WTC11 (cell line): Measurements from ENCODE around the gene CSH2. TPM values are rescaled to one million over a fixed set of nuclear protein-coding genes. Genes with fewer than 3 reads are reported as not detected.

Experiments
- ATAC-seq: fragments of 200-7000 bp; cut with Tn5 transposase; 2 replicates; pipeline ENCODE4 v1.10.0; 2021; ENCODE audit warnings: mild to moderate bottlenecking, moderate library complexity
- CTCF ChIA-PET: fragments of 300-600 bp; sonication (Branson Sonifier 250); formaldehyde crosslinking; loops from one replicate; lab custom pipeline; 2021; ENCODE audit warnings: antibody characterized with exemption; lab: Charles Lee
- POLR2A ChIA-PET: fragments of 350-600 bp; sonication (Branson Sonifier 250); formaldehyde crosslinking; loops from one replicate; lab custom pipeline; 2021; ENCODE audit warnings: antibody characterized with exemption; lab: Charles Lee
- DNase-seq: peaks from one replicate; pipeline ENCODE4 v3.0.0; 2021; ENCODE audit warnings: low spot score
- H3K27ac Mint-ChIP-seq: 2 replicates; pipeline ENCODE4 v1.8.0; 2021; ENCODE audit warnings: mixed read lengths
- H3K27me3 Mint-ChIP-seq: 2 replicates; pipeline ENCODE4 v1.8.0; 2021; ENCODE audit warnings: low read depth, mild to moderate bottlenecking, moderate library complexity, mixed read lengths
- H3K36me3 Mint-ChIP-seq: 2 replicates; pipeline ENCODE4 v1.8.0; 2021; ENCODE audit warnings: mixed read lengths
- H3K4me1 Mint-ChIP-seq: 2 replicates; pipeline ENCODE4 v1.8.0; 2022; ENCODE audit warnings: mixed read lengths
- H3K4me3 Mint-ChIP-seq: 2 replicates; pipeline ENCODE4 v1.8.0; 2021; ENCODE audit warnings: mild to moderate bottlenecking, moderate library complexity, mixed read lengths
- H3K9me3 Mint-ChIP-seq: 2 replicates; pipeline ENCODE4 v1.8.0; 2021; ENCODE audit warnings: mixed read lengths
- ATF1 ChIP-seq: sonication (generic); formaldehyde crosslinking; IDR thresholded peaks from 2 replicates; pipeline ENCODE4 v1.8.1; 2023; ENCODE audit warnings: mild to moderate bottlenecking, moderate library complexity, missing genetic modification reagents
- ATF2 ChIP-seq: sonication (generic); formaldehyde crosslinking; IDR thresholded peaks from 2 replicates; pipeline ENCODE4 v1.8.1; 2022; ENCODE audit warnings: low read depth, missing genetic modification reagents, borderline replicate concordance
- CBFB ChIP-seq: sonication (generic); formaldehyde crosslinking; IDR thresholded peaks from 2 replicates; pipeline ENCODE4 v1.8.1; 2022; ENCODE audit warnings: mild to moderate bottlenecking, low read depth, missing genetic modification reagents
- E2F5 ChIP-seq: sonication (generic); formaldehyde crosslinking; IDR thresholded peaks from 2 replicates; pipeline ENCODE4 v1.8.1; 2022; ENCODE audit warnings: mild to moderate bottlenecking, moderate library complexity, missing genetic modification reagents
- GABPB1 ChIP-seq: sonication (generic); formaldehyde crosslinking; IDR thresholded peaks from 2 replicates; pipeline ENCODE4 v1.8.1; 2023; ENCODE audit warnings: mild to moderate bottlenecking, missing genetic modification reagents
- HMGA2 ChIP-seq: fragments of 250-450 bp; sonication (Bioruptor Pico); IDR thresholded peaks from 2 replicates; pipeline ENCODE4 v1.4.0; 2021; ENCODE audit warnings: mild to moderate bottlenecking, moderate library complexity
- HMGXB4 ChIP-seq: sonication (generic); formaldehyde crosslinking; IDR thresholded peaks from 2 replicates; pipeline ENCODE4 v1.8.1; 2023; ENCODE audit warnings: mild to moderate bottlenecking, moderate library complexity, missing genetic modification reagents
- MAX ChIP-seq: sonication (generic); formaldehyde crosslinking; IDR thresholded peaks from 2 replicates; pipeline ENCODE4 v1.8.0; 2022; ENCODE audit warnings: mild to moderate bottlenecking, missing genetic modification reagents
- MYBL2 ChIP-seq: sonication (generic); formaldehyde crosslinking; IDR thresholded peaks from 2 replicates; pipeline ENCODE4 v1.8.1; 2023; ENCODE audit warnings: mild to moderate bottlenecking, moderate library complexity, missing genetic modification reagents
- NR2C2 ChIP-seq: sonication (generic); formaldehyde crosslinking; IDR thresholded peaks from 2 replicates; pipeline ENCODE4 v1.8.0; 2022; ENCODE audit warnings: mild to moderate bottlenecking, missing genetic modification reagents
- SP1 ChIP-seq: sonication (generic); formaldehyde crosslinking; conservative IDR thresholded peaks from 2 replicates; pipeline ENCODE4 v1.8.1; 2022; ENCODE audit warnings: missing genetic modification reagents
- TEAD4 ChIP-seq: sonication (generic); formaldehyde crosslinking; IDR thresholded peaks from 2 replicates; pipeline ENCODE4 v1.8.0; 2022; ENCODE audit warnings: mild to moderate bottlenecking, missing genetic modification reagents
- ZNF121 ChIP-seq: sonication (generic); formaldehyde crosslinking; IDR thresholded peaks from 2 replicates; pipeline ENCODE4 v1.8.0; 2023; ENCODE audit warnings: missing genetic modification reagents
- total RNA-seq: library from RNA; stranded (reverse); gene quantifications from 3 replicates; pipeline ENCODE4 v1.2.3, GENCODE V29; 2021
- TF ChIP-seq, protein P1 (sequence below): sonication (generic); formaldehyde crosslinking; IDR thresholded peaks from 2 replicates; pipeline ENCODE4 v1.8.1; 2023; ENCODE audit warnings: mild to moderate bottlenecking, missing genetic modification reagents
- TF ChIP-seq, protein P2 (sequence below): sonication (generic); formaldehyde crosslinking; IDR thresholded peaks from 2 replicates; pipeline ENCODE4 v1.8.1; 2022; ENCODE audit warnings: mild to moderate bottlenecking, missing genetic modification reagents, moderate library complexity, borderline replicate concordance
- TF ChIP-seq, protein P3 (sequence below): sonication (generic); formaldehyde crosslinking; IDR thresholded peaks from 2 replicates; pipeline ENCODE4 v1.8.1; 2023; ENCODE audit warnings: mild to moderate bottlenecking, missing genetic modification reagents, moderate library complexity
- TF ChIP-seq, protein P4 (sequence below): sonication (generic); formaldehyde crosslinking; IDR thresholded peaks from 2 replicates; pipeline ENCODE4 v1.8.0; 2022; ENCODE audit warnings: mild to moderate bottlenecking, missing genetic modification reagents
- TF ChIP-seq, protein P5 (sequence below): sonication (generic); formaldehyde crosslinking; IDR thresholded peaks from 2 replicates; pipeline ENCODE4 v1.8.0; 2023; ENCODE audit warnings: mild to moderate bottlenecking, missing genetic modification reagents

The CSH2 gene
- total RNA-seq, 1 experiment from 2014 or later: not detected

GRCh38 chr17:63854709-63855108 lies 18.8 kb downstream of the CSH2 start:
- ATAC-seq (no peak), DNase-seq (no peak)
- no peak overlapping the region for H3K4me3 Mint-ChIP-seq
- H3K27ac Mint-ChIP-seq: no peak overlapping the region
- peaks cover 73% of the 10 kb centered on the region for H3K27me3 Mint-ChIP-seq
- POLR2A ChIA-PET: no interaction called here
- no peaks in the 10 kb centered on the region for H3K4me1 Mint-ChIP-seq
- CTCF ChIA-PET: no interaction called here
- TF ChIP-seq MYBL2 (CRISPR knock-in tag) (no peak), GABPB1 (CRISPR knock-in tag) (no peak), TEAD4 (no peak), ATF2 (CRISPR knock-in tag) (no peak), HMGA2 (no peak), ATF1 (CRISPR knock-in tag) (no peak), E2F5 (CRISPR knock-in tag) (no peak), SP1 (no peak), CBFB (no peak), NR2C2 (CRISPR knock-in tag) (no peak)
- TF ChIP-seq, protein P1, sequence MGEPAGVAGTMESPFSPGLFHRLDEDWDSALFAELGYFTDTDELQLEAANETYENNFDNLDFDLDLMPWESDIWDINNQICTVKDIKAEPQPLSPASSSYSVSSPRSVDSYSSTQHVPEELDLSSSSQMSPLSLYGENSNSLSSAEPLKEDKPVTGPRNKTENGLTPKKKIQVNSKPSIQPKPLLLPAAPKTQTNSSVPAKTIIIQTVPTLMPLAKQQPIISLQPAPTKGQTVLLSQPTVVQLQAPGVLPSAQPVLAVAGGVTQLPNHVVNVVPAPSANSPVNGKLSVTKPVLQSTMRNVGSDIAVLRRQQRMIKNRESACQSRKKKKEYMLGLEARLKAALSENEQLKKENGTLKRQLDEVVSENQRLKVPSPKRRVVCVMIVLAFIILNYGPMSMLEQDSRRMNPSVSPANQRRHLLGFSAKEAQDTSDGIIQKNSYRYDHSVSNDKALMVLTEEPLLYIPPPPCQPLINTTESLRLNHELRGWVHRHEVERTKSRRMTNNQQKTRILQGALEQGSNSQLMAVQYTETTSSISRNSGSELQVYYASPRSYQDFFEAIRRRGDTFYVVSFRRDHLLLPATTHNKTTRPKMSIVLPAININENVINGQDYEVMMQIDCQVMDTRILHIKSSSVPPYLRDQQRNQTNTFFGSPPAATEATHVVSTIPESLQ: no peak
- TF ChIP-seq, protein P2, sequence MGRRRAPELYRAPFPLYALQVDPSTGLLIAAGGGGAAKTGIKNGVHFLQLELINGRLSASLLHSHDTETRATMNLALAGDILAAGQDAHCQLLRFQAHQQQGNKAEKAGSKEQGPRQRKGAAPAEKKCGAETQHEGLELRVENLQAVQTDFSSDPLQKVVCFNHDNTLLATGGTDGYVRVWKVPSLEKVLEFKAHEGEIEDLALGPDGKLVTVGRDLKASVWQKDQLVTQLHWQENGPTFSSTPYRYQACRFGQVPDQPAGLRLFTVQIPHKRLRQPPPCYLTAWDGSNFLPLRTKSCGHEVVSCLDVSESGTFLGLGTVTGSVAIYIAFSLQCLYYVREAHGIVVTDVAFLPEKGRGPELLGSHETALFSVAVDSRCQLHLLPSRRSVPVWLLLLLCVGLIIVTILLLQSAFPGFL (CRISPR knock-in tag): no peak
- TF ChIP-seq, protein P3, sequence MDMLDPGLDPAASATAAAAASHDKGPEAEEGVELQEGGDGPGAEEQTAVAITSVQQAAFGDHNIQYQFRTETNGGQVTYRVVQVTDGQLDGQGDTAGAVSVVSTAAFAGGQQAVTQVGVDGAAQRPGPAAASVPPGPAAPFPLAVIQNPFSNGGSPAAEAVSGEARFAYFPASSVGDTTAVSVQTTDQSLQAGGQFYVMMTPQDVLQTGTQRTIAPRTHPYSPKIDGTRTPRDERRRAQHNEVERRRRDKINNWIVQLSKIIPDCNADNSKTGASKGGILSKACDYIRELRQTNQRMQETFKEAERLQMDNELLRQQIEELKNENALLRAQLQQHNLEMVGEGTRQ (CRISPR knock-in tag): no peak
- H3K9me3 Mint-ChIP-seq: 0 out of 2 replicates have a peak, but pooled peaks cover under 1% of the 10 kb centered on the region
- H3K36me3 Mint-ChIP-seq: no peaks in the 10 kb centered on the region

GRCh38 chr17:63853260-63853659 lies 20.2 kb downstream of the CSH2 start:
- Mint-ChIP-seq H3K27ac (no peak overlapping the region), H3K27me3 (peaks cover 73% of the 10 kb centered on the region), H3K9me3 (peaks cover 5% of the 10 kb centered on the region), H3K4me3 (no peak overlapping the region), H3K36me3 (peaks cover under 1% of the 10 kb centered on the region), H3K4me1 (no peaks in the 10 kb centered on the region)
- ChIA-PET POLR2A (no interaction called here), CTCF (no interaction called here)
- DNase-seq: no peak
- TF ChIP-seq MAX (CRISPR knock-in tag): no peak
- ATAC-seq: no peak

GRCh38 chr17:63850401-63850800 lies 23.1 kb downstream of the CSH2 start:
- ATAC-seq (no peak), DNase-seq (no peak)
- Mint-ChIP-seq H3K9me3 (peaks cover 12% of the 10 kb centered on the region), H3K27ac (no peak overlapping the region), H3K36me3 (peaks cover 6% of the 10 kb centered on the region), H3K4me3 (no peak overlapping the region), H3K4me1 (no peaks in the 10 kb centered on the region), H3K27me3 (peaks cover 91% of the 10 kb centered on the region)
- CTCF ChIA-PET: interaction anchor here (1.7 kb wide), 1 partner anchor 16 kb away, joined by 5 read pairs; no protein-coding TSS in a partner anchor
- POLR2A ChIA-PET: no interaction called here
- TF ChIP-seq ZNF121: no peak
- TF ChIP-seq HMGXB4: no peak
- TF ChIP-seq, protein P4, sequence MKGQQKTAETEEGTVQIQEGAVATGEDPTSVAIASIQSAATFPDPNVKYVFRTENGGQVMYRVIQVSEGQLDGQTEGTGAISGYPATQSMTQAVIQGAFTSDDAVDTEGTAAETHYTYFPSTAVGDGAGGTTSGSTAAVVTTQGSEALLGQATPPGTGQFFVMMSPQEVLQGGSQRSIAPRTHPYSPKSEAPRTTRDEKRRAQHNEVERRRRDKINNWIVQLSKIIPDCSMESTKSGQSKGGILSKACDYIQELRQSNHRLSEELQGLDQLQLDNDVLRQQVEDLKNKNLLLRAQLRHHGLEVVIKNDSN (CRISPR knock-in tag): no peak
- TF ChIP-seq, protein P5, sequence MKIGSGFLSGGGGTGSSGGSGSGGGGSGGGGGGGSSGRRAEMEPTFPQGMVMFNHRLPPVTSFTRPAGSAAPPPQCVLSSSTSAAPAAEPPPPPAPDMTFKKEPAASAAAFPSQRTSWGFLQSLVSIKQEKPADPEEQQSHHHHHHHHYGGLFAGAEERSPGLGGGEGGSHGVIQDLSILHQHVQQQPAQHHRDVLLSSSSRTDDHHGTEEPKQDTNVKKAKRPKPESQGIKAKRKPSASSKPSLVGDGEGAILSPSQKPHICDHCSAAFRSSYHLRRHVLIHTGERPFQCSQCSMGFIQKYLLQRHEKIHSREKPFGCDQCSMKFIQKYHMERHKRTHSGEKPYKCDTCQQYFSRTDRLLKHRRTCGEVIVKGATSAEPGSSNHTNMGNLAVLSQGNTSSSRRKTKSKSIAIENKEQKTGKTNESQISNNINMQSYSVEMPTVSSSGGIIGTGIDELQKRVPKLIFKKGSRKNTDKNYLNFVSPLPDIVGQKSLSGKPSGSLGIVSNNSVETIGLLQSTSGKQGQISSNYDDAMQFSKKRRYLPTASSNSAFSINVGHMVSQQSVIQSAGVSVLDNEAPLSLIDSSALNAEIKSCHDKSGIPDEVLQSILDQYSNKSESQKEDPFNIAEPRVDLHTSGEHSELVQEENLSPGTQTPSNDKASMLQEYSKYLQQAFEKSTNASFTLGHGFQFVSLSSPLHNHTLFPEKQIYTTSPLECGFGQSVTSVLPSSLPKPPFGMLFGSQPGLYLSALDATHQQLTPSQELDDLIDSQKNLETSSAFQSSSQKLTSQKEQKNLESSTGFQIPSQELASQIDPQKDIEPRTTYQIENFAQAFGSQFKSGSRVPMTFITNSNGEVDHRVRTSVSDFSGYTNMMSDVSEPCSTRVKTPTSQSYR: no peak
